Body of pancreas (tissue), 4 donors: ENCODE measurements around the gene PALMD. TPM values are rescaled to one million over a fixed set of nuclear protein-coding genes. Genes with fewer than 3 reads are reported as not detected.

Experiments
- ATAC-seq: fragments of 150-250 bp; one replicate; pipeline ENCODE4 v1.9.1; 2016
- DNase-seq, 4 donors: peaks; one replicate each; pipeline ENCODE4 v3.0.0-alpha.2; 2019
- H3K27ac ChIP-seq, 4 donors: fragments of 200-600 bp; sonication (generic); 1 replicate in 3 of 4; 2 replicates in 1 of 4; pipeline versions ENCODE4 v1.5.1 to v1.6.1; 2016 to 2019; ENCODE audit warnings: mild to moderate bottlenecking in 1 of 4, mixed read lengths in 1 of 4, moderate library complexity in 1 of 4
- H3K27me3 ChIP-seq, 2 donors: fragments of 200-600 bp; sonication (generic); one replicate each; pipeline ENCODE4 v1.6.0; 2016; ENCODE audit warnings: mild to moderate bottlenecking in 1 of 2
- H3K36me3 ChIP-seq, 2 donors: fragments of 200-600 bp; sonication (generic); replicated peaks in 1 of 2; 2 replicates each; pipeline ENCODE4 v1.5.1; 2016; ENCODE audit warnings: low read depth in 2 of 2; ENCODE audit not compliant: insufficient read depth in 1 of 2
- H3K4me1 ChIP-seq: fragments of 200-600 bp; sonication (generic); one replicate; pipeline ENCODE4 v1.6.0; 2016
- H3K4me3 ChIP-seq, 2 donors: fragments of 200-600 bp; sonication (generic); 1 replicate in 1 of 2; 2 replicates in 1 of 2; pipeline ENCODE4 v1.5.1; 2016 to 2019
- H3K9me3 ChIP-seq, 3 donors: fragments of 200-600 bp; sonication (generic); 1 replicate in 2 of 3; 2 replicates in 1 of 3; pipeline ENCODE4 v1.5.1; 2016
- POLR2A ChIP-seq, 3 donors: fragments of 450-650 bp; IDR thresholded peaks; one replicate each; pipeline ENCODE4 v1.6.1; 2016; ENCODE audit warnings: antibody characterized with exemption in 3 of 3, mild to moderate bottlenecking in 2 of 3
- WGBS, 2 donors: methylation state at CpG; one replicate each; pipeline ENCODE4 v1.1.5; 2017; 5-methylcytosine and 5-hydroxymethylcytosine counted together
- intact Hi-C: fragments of 100-400 bp; cut with DNase I; formaldehyde crosslinking; loops from one replicate; pipeline ENCODE4 v1.15.1; 2023
- total RNA-seq, 2 donors: library from RNA; depleted of rRNA; stranded (reverse); fragments of >200 nt; gene quantifications; one replicate each; pipeline ENCODE4 v1.1.0, GENCODE V29; 2016
- TF ChIP-seq, protein P1 (sequence below), 7 experiments: fragments of 450-650 bp in 4 of 7; fragments of 200-600 bp in 3 of 7; sonication (generic) in 3 of 7; IDR thresholded peaks; one replicate each; pipeline ENCODE4 v1.5.1; 2016 to 2019; ENCODE audit warnings: antibody characterized with exemption in 7 of 7

PALMD gene
- total RNA-seq, 2 donors from 2014 or later, result 8.0 to 13.5 TPM

DNA sequence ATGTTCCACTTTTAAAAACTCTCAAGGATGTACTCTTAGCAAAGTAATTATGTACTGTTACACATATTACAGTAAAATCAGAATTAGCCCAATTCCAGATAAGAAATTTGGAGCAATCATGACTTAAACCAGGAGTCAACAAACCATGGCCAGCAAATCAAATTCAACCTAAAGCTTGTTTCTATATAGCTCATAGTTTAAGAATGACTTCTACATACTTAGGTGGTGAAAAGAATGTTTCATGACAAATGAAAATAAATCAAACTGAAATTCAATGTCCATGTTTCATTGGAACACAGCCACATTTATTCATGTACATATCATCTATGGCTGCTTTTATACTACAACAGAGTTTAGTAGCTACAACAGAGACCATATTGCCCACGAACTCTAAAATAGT is 85.5 kb downstream of the PALMD start:
- no peak overlapping the region for H3K27ac ChIP-seq
- H3K4me1 ChIP-seq, result no peaks in the 10 kb centered on the region
- WGBS, 2 donors, result 84 to 85% methylated on average over 1 of the region's 1 CpG
- H3K4me3 ChIP-seq, result no peak overlapping the region
- TF ChIP-seq POLR2A (IDR thresholded peaks at IDR 0.05), result no peak
- TF ChIP-seq, protein P1, sequence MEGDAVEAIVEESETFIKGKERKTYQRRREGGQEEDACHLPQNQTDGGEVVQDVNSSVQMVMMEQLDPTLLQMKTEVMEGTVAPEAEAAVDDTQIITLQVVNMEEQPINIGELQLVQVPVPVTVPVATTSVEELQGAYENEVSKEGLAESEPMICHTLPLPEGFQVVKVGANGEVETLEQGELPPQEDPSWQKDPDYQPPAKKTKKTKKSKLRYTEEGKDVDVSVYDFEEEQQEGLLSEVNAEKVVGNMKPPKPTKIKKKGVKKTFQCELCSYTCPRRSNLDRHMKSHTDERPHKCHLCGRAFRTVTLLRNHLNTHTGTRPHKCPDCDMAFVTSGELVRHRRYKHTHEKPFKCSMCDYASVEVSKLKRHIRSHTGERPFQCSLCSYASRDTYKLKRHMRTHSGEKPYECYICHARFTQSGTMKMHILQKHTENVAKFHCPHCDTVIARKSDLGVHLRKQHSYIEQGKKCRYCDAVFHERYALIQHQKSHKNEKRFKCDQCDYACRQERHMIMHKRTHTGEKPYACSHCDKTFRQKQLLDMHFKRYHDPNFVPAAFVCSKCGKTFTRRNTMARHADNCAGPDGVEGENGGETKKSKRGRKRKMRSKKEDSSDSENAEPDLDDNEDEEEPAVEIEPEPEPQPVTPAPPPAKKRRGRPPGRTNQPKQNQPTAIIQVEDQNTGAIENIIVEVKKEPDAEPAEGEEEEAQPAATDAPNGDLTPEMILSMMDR (IDR thresholded peaks at IDR 0.05), result no peak
- no peak for DNase-seq
- ATAC-seq, result no peak
- no peaks in the 10 kb centered on the region for H3K36me3 ChIP-seq
- intact Hi-C loops, result no loop called here
- H3K9me3 ChIP-seq, result peaks cover 0 to 2% (median 0%) of the 10 kb centered on the region in 3 donors
- no peaks in the 10 kb centered on the region for H3K27me3 ChIP-seq

DNA sequence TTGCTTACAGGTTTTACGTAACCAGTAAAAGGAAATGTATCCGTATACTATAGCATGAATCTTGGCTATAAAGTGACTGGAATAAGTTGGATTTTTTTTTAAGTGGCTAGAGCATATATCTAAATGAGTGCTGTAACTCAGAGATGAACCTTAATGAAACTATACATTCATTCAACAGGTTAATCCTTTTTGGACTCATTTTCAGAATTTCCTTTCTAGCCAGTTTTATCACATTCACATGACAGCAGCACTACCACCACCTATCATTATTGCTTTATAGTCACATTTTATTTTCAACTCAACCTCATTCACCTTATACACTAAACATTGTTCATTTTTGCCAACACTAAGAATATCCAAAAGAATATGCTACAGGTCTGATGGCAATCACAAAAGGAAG is 89.9 kb downstream of the PALMD start:
- TF ChIP-seq POLR2A (IDR thresholded peaks at IDR 0.05), result no peak
- TF ChIP-seq, protein P1 (IDR thresholded peaks at IDR 0.05), result no peak
- Histone ChIP-seq H3K36me3 (no peaks in the 10 kb centered on the region), H3K4me3 (no peak overlapping the region), H3K27ac (no peak overlapping the region), H3K27me3 (no peaks in the 10 kb centered on the region), H3K9me3 (no peaks in the 10 kb centered on the region), H3K4me1 (no peaks in the 10 kb centered on the region)
- WGBS, 2 donors, result 61 to 100% methylated on average over 2 of the region's 2 CpGs
- intact Hi-C loops, result no loop called here
- DNase-seq, result no peak
- ATAC-seq, result no peak

DNA sequence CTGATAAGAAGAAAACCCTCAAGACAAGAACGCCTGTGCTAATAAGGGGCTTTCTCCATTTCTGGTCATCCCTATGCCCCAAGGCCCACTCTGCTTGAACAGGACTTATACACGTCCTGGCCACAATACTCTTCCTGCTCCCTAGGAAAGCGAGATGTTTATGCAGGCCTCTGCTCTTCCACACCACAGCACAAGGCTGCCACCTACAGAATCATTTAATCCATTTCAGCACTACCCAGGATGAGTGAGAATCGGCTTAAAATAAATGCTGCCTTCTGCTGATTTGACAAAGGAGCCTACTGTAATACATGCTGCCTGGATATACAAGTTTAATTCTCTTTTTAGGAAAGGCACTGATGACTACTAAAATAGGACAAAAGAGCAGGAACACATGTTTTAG is 91.1 kb downstream of the PALMD start:
- no peaks in the 10 kb centered on the region for H3K9me3 ChIP-seq
- H3K27me3 ChIP-seq, result no peaks in the 10 kb centered on the region
- TF ChIP-seq POLR2A (IDR thresholded peaks at IDR 0.05), result no peak
- TF ChIP-seq, protein P1 (IDR thresholded peaks at IDR 0.05), result peak in 1 of 7 experiments; percentile 22
- 51 to 63% methylated on average over 4 of the region's 4 CpGs for WGBS, 2 donors
- intact Hi-C loops, result no loop called here
- no peaks in the 10 kb centered on the region for H3K4me1 ChIP-seq
- DNase-seq, result no peak
- no peak for ATAC-seq
- H3K4me3 ChIP-seq, result no peak overlapping the region
- no peaks in the 10 kb centered on the region for H3K36me3 ChIP-seq
- no peak overlapping the region for H3K27ac ChIP-seq

DNA sequence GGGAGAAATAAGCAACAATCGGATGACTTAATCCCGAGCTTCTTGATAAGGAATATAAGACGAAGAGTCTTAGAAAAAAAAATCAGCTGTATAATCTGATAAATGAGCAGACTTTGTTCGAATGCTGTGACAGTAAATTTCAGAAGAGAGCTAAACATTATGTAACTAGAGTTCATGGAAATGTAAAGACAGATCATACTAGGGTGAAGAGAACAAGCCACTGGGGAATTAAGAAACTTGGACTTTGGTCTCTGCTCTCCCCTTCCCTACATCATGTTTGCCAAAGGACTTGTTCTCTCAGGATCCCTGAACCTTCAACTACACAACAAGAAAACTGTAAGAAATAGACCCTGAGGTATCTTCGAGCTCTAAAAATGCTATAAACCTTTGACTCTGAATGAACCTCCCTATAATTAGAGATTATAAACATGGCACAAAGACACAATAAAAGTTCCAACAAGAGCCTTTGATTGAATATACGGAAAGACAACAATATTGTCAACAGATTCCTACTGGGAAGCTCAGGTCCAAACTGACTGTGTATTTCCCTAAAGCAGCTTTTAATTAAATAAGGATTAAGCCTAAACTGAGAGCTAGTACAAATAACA is 93.0 kb downstream of the PALMD start:
- no peak for TF ChIP-seq POLR2A (IDR thresholded peaks at IDR 0.05)
- TF ChIP-seq, protein P1 (IDR thresholded peaks at IDR 0.05), result no peak
- Histone ChIP-seq H3K27me3 (no peaks in the 10 kb centered on the region), H3K4me3 (no peak overlapping the region), H3K27ac (no peak overlapping the region), H3K36me3 (no peaks in the 10 kb centered on the region), H3K4me1 (no peaks in the 10 kb centered on the region), H3K9me3 (no peaks in the 10 kb centered on the region)
- no peak for ATAC-seq
- intact Hi-C loops, result no loop called here
- DNase-seq, result no peak
- WGBS, 2 donors, result 52 to 74% methylated on average over 6 of the region's 6 CpGs

DNA sequence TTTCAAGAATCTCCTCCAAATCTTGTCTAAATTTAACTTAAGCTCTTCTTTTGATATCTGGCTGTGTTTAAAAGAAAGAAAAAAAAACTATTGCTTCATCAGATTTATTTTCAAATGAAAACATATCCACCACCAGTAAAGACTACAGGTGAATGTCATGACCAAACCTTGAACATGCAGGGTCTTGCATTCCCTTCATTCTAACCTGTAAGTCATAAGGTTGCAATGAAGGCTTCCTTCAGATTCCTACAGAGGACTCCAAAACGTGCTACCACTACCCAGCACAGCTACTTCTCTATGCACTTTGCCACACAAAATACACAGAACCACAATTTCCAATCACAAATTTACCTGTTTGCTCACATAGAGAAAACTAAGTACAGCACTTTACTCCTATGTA is 94.2 kb downstream of the PALMD start:
- WGBS, 2 donors, result 42 to 57% methylated on average over 1 of the region's 1 CpG
- H3K9me3 ChIP-seq, result no peaks in the 10 kb centered on the region
- no peak for TF ChIP-seq POLR2A (IDR thresholded peaks at IDR 0.05)
- TF ChIP-seq, protein P1 (IDR thresholded peaks at IDR 0.05), result no peak
- no peaks in the 10 kb centered on the region for H3K4me1 ChIP-seq
- H3K4me3 ChIP-seq, result no peak overlapping the region
- intact Hi-C loops, result no loop called here
- H3K27ac ChIP-seq, result no peak overlapping the region
- DNase-seq (no peak), ATAC-seq (no peak)
- H3K27me3 ChIP-seq, result no peaks in the 10 kb centered on the region
- H3K36me3 ChIP-seq, result no peaks in the 10 kb centered on the region
